Fibroblast of lung (primary cell): ENCODE data around the gene LENG1. TPM values are rescaled to one million over a fixed set of nuclear protein-coding genes. Genes with fewer than 3 reads are reported as not detected.
"Not testable (repeated sequence)": the region's sequence is repeated elsewhere in the genome, so short reads cannot be mapped to it uniquely, and the experiment has no call there.

Experiments
- DNase-seq, 2 donors: peaks; one replicate each; pipeline versions ENCODE4 v3.0.0 to v3.0.0-alpha.2; 2010; ENCODE audit warnings: low read depth in 2 of 2
- H2AFZ ChIP-seq: 2 replicates; pipeline ENCODE4 v1.5.1; 2012; ENCODE audit warnings: low read length, control low read depth, inconsistent platforms
- H3K27ac ChIP-seq: 2 replicates; pipeline ENCODE4 v1.5.1; 2011; ENCODE audit warnings: low read length, control low read depth; ENCODE audit not compliant: insufficient read depth
- H3K27me3 ChIP-seq: 2 replicates; pipeline ENCODE4 v1.5.1; 2011; ENCODE audit warnings: mild to moderate bottlenecking, low read length; ENCODE audit not compliant: control insufficient read depth, insufficient read depth
- H3K36me3 ChIP-seq: 2 replicates; pipeline ENCODE4 v1.5.1; 2011; ENCODE audit warnings: low read length; ENCODE audit not compliant: control insufficient read depth, insufficient read depth
- H3K4me1 ChIP-seq: 2 replicates; pipeline ENCODE4 v1.5.1; 2011; ENCODE audit warnings: low read length; ENCODE audit not compliant: control insufficient read depth, insufficient read depth; ENCODE audit errors: extremely low read depth
- H3K4me2 ChIP-seq: 2 replicates; pipeline ENCODE4 v1.5.1; 2011; ENCODE audit warnings: low read length, control low read depth; ENCODE audit not compliant: insufficient read depth; ENCODE audit errors: extremely low read depth
- H3K4me3 ChIP-seq, 4 experiments: fragments of 200-600 bp in 1 of 4; sonication (generic) in 1 of 4; replicated peaks in 1 of 4; 2 replicates each; pipeline ENCODE4 v1.5.1; 2011 to 2016; ENCODE audit warnings: low read length in 4 of 4, low read depth in 3 of 4, mild to moderate bottlenecking in 3 of 4, control low read depth in 2 of 4, inconsistent platforms in 1 of 4, mixed read lengths in 1 of 4; ENCODE audit not compliant: insufficient read depth in 1 of 4; ENCODE audit errors: control extremely low read depth in 1 of 4
- H3K79me2 ChIP-seq: 2 replicates; pipeline ENCODE4 v1.5.1; 2012; ENCODE audit warnings: mild to moderate bottlenecking, low read length, inconsistent platforms; ENCODE audit not compliant: control insufficient read depth, insufficient read depth
- H3K9ac ChIP-seq: 2 replicates; pipeline ENCODE4 v1.5.1; 2011; ENCODE audit warnings: mild to moderate bottlenecking, low read length, control low read depth; ENCODE audit not compliant: insufficient read depth
- H3K9me3 ChIP-seq: 2 replicates; pipeline ENCODE4 v1.5.1; 2012; ENCODE audit warnings: low read depth, low read length; ENCODE audit not compliant: control insufficient read depth, insufficient read depth
- H4K20me1 ChIP-seq: 2 replicates; pipeline ENCODE4 v1.5.1; 2011; ENCODE audit warnings: low read length; ENCODE audit not compliant: control insufficient read depth, insufficient read depth; ENCODE audit errors: extremely low read depth
- EZH2 ChIP-seq: IDR thresholded peaks from 2 replicates; pipeline ENCODE4 v1.5.1; 2012; ENCODE audit warnings: low read length, control low read depth, mild to moderate bottlenecking; ENCODE audit errors: missing control alignments
- polyA plus RNA-seq, 2 donors: library from polyadenylated mRNA; depleted of rRNA in 1 of 2; stranded (reverse) in 1 of 2; unstranded in 1 of 2; fragments of >200 nt; gene quantifications; 2 replicates each; pipeline ENCODE4 v1.2.1, GENCODE V29; 2011 to 2012; ENCODE audit warnings: missing spikeins in 1 of 2
- total RNA-seq: library from RNA; depleted of rRNA; stranded (reverse); fragments of >200 nt; gene quantifications from 2 replicates; pipeline ENCODE4 v1.2.1, GENCODE V29; 2014
- TF ChIP-seq, protein P1 (sequence below), 2 donors: IDR thresholded peaks in 1 of 2; conservative IDR thresholded peaks in 1 of 2; 1 replicate in 1 of 2; 2 replicates in 1 of 2; pipeline ENCODE4 v1.5.1; 2011 to 2012; ENCODE audit warnings: low read length in 2 of 2, control low read depth in 1 of 2, inconsistent platforms in 1 of 2, low read depth in 1 of 2, mild to moderate bottlenecking in 1 of 2

Gene LENG1
- total and polyA plus RNA-seq, 2 donors (not counting 1 experiment from before 2014, with no cell fraction given): 3.2 to 7.3 TPM

DNA sequence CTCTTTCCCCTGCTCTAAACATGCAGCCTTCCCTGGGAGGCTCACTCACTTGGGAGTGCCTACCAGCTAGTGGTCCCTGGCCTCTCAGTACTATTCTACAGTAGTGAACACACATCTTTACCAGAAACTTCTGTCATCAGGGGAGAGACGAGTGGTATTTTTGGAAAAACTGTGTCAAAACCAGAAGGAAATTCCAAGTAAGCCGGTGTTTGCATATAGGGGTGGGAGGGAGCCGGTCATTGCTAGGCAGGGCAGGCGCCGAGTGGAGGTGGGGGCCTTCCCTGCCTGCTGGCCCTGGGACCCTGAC is 48.1 kb upstream of the LENG1 start:
- TF ChIP-seq, protein P1, sequence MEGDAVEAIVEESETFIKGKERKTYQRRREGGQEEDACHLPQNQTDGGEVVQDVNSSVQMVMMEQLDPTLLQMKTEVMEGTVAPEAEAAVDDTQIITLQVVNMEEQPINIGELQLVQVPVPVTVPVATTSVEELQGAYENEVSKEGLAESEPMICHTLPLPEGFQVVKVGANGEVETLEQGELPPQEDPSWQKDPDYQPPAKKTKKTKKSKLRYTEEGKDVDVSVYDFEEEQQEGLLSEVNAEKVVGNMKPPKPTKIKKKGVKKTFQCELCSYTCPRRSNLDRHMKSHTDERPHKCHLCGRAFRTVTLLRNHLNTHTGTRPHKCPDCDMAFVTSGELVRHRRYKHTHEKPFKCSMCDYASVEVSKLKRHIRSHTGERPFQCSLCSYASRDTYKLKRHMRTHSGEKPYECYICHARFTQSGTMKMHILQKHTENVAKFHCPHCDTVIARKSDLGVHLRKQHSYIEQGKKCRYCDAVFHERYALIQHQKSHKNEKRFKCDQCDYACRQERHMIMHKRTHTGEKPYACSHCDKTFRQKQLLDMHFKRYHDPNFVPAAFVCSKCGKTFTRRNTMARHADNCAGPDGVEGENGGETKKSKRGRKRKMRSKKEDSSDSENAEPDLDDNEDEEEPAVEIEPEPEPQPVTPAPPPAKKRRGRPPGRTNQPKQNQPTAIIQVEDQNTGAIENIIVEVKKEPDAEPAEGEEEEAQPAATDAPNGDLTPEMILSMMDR (conservative IDR thresholded peaks at IDR 0.05 in 1 of 2, IDR thresholded peaks at IDR 0.05 in 1 of 2; ENCODE audit: low read depth in 1 of 2, low read length in 2 of 2): no peak
- TF ChIP-seq EZH2: no peak

DNA sequence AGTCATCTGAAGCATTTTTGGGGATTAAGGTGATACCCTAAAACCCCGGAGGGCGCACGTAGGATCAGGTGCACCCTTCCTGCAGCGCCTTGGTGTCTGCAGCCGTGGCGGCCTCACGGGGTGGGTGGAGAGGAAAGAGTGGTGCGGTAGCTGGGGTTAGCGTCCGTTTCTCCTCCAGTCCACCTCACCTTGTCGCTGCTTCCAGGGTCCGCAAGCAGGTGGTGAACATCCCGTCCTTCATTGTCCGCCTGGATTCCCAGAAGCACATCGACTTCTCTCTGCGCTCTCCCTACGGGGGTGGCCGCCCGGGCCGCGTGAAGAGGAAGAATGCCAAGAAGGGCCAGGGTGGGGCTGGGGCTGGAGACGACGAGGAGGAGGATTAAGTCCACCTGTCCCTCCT is 47.7 kb upstream of the LENG1 start:
- not testable (repeated sequence) for H3K9me3 ChIP-seq, H3K4me2 ChIP-seq, DNase-seq, H3K9ac ChIP-seq, H3K27me3 ChIP-seq, H3K4me3 ChIP-seq, H4K20me1 ChIP-seq, H2AFZ ChIP-seq
- peaks cover 69% of the 10 kb centered on the region for H3K79me2 ChIP-seq
- peaks cover 34% of the 10 kb centered on the region for H3K36me3 ChIP-seq
- peak overlapping the region; percentile 61 for H3K27ac ChIP-seq
- peaks cover 36% of the 10 kb centered on the region for H3K4me1 ChIP-seq

More for the DNA sequence above, 48.1 kb upstream of the LENG1 start:
- Histone ChIP-seq H3K4me2 (no peak overlapping the region), H3K4me3 (peak overlapping the region in 1 of 4 experiments; percentile 10), H3K4me1 (peaks cover 32% of the 10 kb centered on the region), H3K79me2 (peaks cover 65% of the 10 kb centered on the region), H3K36me3 (peaks cover 31% of the 10 kb centered on the region), H3K9ac (no peak overlapping the region), H4K20me1 (peaks cover 1% of the 10 kb centered on the region), H3K27me3 (no peaks in the 10 kb centered on the region), H3K27ac (peak overlapping the region; percentile 61), H2AFZ (no peak overlapping the region), H3K9me3 (no peaks in the 10 kb centered on the region)
- no peak for DNase-seq

DNA sequence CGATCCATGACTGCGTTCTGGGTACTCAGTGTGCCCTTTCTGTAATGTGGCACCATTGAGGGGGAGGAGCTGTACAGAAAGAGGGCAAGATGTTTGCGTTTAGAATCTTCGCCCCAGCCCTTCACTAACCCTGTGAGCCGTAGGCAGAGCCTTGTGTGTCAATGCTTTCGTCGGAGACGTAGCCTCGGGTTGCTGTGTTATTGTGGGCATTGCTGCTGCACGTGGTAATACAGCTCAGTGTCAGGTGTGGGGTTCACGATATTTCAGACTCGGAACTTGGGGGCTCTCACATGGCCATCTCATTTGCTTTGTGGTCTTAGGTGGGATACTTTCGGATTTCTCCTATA is 47.3 kb upstream of the LENG1 start:
- Histone ChIP-seq H3K9ac (no peak overlapping the region), H3K79me2 (peaks cover 73% of the 10 kb centered on the region), H3K27me3 (no peaks in the 10 kb centered on the region), H4K20me1 (peaks cover 5% of the 10 kb centered on the region), H3K36me3 (peaks cover 34% of the 10 kb centered on the region), H3K9me3 (no peaks in the 10 kb centered on the region), H3K4me2 (no peak overlapping the region), H3K27ac (no peak overlapping the region), H2AFZ (no peak overlapping the region), H3K4me3 (no peak overlapping the region), H3K4me1 (peaks cover 36% of the 10 kb centered on the region)
- TF ChIP-seq EZH2: no peak
- TF ChIP-seq, protein P1 (conservative IDR thresholded peaks at IDR 0.05 in 1 of 2, IDR thresholded peaks at IDR 0.05 in 1 of 2; ENCODE audit: low read depth in 1 of 2, low read length in 2 of 2): no peak
- no peak for DNase-seq
